ENCODE measurements around the gene PAQR5.
"Not testable (repeated sequence)": the region's sequence is repeated elsewhere in the genome, so short reads cannot be mapped to it uniquely, and the experiment has no call there.

Gene PAQR5

DNA sequence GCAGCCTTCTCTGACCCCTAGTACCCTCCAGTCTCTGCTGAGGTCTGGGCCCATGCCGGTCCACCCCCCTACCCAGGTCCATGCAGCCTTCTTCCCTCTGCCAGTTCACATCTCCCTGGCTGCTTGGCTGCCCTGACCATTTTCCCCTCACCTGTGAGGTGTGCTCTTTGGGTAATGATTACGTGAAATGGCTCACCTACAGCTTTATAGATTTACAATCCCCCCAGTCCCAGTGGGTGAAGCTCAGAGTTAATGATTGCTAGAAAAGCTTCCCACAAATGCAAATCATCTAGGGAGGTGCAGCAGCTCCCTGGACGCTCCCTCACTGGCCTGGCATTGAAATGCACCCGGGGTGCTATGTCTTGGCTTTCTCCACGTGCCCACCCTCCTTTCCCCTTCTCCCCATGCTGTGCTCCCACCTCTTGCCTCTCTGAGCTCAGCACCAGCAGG, 18.7 kb downstream of the PAQR5 start:
- no peak for DNase-seq

DNA sequence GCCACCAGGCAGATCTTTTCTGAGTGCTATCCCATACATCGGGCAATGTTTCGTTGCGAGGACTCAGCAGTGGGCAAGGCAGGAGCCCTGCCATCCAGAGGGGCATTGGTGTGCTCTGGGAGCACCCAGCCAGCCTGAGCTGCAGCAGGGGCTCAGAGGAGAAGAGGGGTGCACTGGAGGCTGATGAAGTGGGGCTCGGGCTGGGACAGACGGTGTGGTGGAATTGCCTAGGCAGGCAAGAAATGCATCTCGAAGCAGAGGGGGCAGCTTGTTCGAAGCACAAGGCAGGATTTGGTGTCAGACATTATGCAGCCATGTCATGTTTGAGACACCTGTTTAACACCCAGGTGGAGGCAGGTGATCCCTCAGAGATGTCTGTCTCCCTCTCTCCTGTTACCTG, 19.3 kb downstream of the PAQR5 start:
- DNase-seq, result no peak

DNA sequence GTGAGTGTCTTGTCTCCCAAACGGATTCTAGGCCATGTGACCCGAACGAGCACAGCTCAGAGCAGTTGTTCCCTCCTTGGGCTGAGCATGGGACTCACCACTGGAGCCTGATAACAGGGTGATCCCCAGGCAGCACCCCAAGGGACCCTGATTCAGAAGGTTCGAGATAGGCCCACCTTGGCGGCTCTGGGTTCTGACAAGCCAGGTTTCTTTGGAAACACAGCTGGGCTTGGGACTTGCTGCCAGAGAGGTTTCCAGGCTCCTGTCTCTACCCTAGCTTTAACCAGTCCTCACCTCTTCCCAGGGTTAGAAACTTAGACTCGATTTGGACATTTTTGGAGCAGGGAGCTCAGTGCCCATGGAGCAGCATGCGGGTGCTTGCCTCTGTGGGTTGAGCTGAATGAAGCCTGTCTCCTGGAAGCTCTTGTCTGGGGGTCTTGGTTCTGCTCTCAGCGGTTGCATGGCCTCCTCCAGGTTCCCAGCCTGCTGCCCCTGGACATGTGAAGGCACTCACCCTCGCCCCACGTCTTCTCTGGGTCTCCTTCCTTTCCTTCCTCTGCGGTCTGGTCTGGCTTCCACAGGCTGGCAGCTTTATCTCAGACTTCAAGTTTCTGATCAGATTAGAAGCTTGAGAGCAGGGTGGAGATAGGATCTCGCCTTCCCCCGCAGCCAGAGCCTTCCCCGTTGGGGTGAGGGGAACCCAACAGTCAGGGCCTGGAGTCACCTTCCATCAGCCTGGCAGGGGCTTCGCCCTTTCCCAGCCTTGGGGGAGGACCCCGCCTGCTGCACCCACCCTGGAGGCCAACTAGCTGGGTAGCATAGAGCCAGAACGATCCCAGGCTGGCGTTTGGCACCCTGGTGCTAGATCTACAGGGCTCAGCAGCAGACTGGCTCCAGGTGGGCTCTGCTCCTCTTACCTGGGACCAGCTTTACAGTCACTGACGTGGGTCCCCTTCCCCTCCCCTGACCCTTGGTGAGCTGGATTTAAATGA, 21.0 kb downstream of the PAQR5 start:
- no peak for DNase-seq

DNA sequence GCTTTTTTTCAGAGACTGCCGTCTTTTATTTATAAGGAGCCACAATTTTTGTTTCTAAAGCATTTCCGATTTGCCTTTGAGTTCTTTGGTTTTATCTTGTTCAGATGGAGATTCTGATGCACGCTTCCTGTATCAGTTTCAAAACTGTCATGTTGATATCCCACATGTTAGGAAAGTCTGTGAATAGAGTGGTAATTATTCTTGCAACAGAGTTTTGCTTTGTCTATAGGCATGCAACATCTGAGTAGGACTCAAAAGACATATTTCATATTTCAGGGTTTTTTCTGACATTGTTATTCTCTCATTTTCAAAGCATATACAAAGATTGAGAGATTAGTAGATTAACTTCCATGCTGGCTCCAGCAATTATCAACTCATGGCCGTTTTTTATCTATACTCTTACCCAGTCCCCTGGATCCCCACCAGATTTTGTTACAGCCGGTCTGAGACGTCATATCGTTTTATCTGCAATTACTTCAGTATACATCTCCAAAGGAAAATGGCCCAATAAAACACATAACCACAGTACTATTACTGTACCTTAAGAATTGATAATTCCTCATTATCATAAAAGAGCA, 22.4 kb downstream of the PAQR5 start:
- DNase-seq, result no peak

DNA sequence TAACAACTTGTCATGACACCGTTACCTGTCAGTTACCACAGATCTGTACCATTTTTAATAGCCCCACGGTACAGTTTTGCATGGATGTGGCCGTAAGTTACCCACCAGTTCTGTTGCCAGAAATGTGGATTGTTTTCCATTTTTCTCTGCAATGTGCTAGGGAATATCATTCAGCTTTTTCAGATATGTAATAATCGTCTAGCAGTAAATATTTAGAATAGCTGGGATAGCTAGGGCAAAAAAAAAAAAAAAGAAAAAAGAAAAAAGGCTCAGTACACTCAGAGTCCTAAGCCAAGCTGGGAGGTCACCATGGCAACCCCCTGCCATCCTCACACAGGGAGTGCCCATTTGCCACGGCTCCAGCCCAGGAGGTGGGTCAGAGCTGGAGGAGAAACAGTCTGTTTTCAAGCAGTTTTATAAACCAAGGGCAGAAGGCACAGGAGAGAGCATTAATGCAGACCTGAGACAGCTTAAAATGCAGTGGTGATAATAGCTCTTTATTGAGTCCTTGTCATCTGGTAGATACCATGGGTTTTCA, 25.2 kb downstream of the PAQR5 start:
- no peak for DNase-seq

DNA sequence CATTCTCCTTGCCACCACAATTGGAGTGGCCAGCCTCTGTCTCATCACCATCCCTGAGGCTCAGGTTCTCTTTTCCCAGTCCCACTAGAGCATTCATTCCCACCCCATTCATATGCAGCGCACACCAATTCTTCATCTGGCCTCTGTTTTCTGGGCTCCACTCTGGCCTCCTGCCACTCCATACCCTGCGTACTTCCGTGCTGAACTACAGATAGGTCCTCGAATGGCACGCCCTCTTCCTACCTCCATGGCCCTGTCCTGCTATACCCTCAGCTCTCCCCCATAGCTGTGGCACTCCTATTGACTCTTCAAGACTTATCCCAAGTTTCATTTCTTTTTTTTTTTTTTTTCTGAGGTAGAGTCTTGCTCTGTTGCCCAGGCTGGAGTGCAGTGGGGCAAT, 25.9 kb downstream of the PAQR5 start:
- DNase-seq, result no peak

DNA sequence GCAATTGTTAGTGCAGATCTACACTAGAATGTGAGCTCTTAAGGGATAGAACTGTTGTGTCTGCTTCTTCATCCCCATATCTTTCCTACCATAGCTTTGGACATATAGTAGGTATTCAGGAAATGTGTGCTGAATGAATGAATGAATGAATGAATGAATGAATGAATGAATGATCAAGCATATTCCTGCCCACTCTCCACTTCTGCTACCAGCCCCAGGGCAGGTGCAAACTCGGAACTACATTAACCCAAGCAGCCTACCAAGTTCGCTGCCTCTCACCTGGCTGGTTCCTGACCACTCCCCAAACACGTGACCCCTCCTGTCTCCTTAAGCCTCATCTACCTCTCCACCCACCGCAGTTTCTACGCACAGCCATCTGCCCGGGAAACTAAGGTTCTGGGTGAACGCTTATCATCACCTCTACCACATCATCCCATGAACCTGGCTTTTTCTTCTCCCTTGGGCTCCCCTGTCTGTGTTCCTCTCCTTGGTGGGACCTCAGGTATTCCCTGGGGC, 26.8 kb downstream of the PAQR5 start:
- DNase-seq, result no peak

DNA sequence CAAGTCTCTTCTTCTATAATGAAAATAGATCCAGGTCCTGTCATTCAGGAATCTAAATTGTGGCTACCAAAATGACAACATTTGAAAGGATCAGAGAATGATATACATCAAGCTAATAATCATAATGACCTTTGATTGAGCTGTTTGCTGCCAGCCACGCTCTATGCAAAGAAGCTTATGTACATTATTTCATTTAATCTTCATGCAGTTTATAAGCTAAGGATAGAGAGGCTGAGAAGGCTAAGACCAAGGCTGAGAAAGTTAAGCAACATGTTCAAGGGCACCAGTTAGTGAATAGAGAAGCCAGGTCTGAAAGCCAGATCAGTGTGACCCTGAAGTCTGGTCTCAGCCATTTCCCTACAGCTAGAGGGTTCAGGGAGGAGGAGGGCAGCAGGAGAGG, 29.4 kb downstream of the PAQR5 start:
- no peak for DNase-seq

DNA sequence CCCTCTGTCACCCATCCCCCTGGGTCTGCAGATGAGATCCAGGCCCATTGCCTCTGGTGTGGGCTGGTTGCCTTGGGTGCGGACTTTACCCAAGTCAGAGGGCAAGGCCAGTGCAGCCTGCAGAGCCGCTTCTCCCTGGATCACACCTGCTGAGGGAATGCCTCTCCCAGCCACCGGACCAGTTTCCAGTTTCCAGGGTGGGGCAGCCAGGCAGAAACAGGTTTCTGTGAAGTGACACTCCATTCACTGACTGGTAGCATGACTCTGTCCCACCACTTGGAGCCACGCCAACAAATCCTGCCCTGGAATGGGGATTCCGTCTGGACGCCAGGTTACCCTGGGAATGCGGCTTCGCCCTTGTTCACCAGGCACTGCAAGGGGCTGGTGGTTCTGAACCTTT, 30.0 kb downstream of the PAQR5 start:
- DNase-seq, result no peak

DNA sequence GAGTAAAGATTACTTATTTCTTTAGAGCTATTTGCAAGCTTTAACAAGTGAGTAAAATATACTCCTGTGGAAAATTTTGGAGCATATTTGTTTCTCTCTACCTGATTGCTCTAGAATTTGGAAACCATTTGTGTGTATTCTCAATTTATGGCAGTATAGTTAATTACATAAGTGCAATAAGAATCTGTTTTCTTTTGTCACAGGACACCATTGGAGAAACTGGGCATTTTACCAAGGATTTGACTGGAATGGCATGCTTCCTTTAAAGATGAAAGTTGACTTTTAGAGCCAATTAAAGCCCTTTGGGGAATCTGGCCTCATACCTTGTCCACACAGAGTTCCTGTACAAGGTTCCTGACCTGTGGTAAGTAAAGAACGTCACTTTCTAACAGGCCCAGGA, 38.4 kb downstream of the PAQR5 start:
- DNase-seq, result no peak

DNA sequence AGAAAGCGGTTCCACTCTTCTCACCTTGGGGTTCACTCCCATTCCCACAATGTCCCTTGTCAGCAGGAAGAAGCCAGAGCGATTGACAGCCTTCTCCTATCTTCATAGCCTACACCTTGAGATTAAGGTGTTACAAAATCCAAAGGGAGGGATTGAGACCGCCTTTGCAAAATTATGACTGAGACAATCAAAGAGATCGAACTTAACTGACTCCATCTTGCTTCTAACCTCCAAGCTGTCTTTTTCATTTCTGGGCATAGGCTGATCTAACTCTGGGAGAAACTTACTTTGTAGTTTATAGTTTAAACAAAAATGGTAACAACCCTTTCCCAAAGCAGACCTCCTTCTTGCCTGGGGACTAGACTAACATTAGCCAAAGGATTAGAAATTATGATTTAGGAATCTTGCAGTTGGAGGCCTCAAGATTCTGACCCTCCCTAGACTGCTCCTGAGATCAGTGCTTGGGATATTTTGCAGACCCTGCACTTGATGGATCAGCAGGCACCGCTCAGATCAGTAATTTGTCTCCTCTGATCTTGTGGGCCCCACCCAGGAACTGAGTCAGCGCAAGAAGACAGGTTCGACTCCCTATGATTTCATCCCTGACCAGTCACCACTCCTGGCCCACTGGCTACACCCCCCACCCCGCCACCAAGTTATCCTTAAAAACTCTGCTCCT, 40.0 kb downstream of the PAQR5 start:
- no peak for DNase-seq

DNA sequence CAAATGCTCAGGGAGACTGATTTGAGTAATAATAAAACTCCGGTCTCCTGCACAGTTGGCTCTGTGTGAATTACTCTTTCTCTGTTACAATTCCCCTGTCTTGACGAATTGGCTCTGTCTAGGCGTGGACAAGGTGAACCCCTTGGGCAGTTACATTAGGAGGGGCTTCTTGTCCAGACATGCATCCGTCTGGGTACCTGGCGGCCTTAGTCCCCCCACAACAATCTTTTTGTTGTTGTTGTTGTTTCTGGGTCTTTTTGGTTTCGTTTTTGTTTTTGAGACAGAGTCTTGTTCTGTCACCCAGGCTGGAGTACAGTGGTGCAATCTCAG, 40.5 kb downstream of the PAQR5 start:
- not testable (repeated sequence) for DNase-seq

DNA sequence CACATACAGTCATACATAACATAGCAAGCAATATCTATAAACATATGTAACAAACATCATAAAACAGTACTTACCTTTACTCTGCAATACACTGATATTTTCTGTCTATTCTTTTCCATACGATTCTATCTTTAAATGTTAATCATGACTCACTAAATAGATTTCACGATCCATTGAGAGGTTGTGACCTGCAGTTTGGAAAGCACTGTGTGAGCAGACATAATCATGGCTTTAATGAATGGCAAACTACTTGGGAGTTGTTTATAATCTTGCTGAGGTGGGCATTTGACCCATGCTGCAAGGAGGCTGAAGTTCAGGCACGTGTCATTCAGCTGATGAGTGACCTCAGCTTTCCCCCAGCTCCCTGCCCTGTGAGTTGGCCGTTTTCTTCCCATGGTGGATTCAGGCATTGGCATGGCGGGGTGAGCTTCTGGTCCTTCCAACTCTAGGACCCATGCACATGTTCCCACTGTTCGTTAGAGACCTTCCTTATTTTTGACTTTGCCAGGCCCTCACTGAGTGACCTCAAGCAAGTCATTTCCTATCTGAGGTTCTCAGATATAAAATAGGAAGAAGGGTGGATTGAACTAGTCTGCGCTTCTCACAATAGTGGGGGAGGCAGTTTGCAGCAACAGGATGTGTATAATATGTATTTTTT, 41.7 kb downstream of the PAQR5 start:
- no peak for DNase-seq

DNA sequence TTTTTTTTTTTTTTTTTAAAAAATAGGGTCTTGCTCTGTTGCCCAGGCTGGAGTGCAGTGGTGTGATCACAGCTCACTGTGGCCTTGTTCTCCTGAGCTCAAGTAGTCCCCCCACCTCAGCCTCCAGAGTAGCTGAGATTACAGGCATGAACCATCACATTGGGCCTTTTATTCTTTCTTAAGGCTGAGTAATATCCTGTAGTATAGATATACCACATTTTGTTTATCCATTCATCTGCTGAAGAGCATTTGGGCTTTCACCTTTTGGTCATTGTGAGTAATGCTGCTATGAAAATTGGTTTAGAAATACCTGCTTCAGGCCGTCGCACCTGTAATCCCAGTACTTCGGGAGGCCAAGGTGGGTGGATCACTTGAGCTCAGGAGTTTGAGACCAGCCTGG, 42.6 kb downstream of the PAQR5 start:
- no peak for DNase-seq

DNA sequence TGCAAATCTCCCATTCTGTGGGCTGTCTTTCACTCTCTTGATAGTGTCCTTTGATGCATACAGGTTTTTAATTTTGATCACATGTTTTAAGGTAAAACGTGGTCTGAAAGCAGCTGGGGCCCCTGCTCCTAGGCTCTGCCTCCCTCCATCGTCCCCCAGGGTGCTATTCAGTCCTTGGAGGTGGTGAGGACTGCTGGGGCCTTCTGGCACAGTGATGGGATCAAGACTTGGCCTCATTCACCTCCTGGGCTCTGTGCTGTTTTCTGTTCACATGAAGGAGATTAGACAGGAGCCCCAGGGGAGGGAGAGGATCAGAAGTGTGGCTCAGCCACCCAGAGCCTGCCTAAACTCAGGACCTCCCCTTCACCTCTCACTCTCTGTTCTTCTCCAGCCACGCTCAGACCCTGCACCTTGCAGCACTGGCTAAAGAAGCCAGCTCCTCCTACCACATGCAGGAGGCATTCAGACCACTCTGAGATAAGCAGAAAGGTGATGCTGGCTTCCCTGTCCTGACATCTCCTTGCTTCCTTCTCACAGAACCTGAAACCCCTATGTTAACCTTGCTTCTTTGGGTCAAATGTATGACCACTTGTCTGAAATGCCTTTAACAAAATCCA, 43.9 kb downstream of the PAQR5 start:
- no peak for DNase-seq

DNA sequence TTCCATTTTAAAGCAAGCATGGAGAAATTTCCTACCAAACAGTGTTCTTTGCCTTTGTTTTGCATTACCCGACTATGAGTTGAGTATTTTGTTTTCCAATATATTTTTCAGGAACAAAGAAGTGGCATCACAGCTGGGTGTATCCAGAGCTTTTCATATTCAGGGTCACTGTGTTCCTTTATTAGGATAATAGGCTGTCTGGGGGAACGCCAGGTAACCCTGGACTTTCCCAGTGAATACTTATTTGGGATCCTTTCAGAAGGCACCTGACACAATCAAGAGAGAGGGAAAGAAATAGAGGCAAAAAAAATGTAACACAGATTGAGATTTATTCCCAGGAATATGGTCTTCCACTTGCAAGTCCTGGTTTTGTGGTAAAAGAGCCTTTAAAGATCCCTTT, 44.4 kb downstream of the PAQR5 start:
- DNase-seq, result no peak

DNA sequence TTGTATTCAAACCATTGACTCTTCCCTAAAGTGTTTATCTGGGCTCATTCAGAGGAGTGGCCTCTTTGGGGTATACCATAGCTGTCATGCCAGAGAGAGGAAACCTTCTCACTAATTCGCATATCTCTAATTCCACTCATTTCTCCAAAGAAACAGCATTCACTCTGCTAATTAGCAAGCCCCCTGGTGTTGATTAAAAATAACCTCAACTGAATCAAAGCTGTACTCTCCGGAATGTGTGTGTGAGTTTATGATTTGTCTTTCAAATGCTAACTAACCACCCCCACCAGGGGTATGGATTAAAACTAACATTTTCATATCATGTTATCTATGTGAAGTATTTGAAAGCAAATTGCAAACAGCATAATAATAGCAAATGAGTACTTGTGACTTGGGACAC, 45.5 kb downstream of the PAQR5 start:
- no peak for DNase-seq

DNA sequence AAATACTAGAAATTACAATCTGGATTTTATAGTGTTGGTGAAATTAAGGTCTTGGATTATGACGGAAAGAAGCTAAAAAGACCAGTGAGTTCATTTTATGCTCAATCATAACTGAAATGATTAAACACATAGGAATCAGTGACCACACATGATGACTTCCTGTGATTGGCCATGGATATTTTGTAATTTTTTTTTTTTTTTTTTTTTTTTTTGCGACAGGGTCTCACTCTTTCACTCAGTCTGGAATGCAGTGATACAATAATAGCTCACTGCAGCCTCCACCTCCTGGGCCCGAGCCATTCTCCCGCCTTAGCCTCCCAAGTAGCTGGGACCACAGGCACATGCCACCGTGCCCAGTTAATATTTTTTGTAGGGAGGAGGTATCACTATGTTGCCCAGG, 47.4 kb downstream of the PAQR5 start:
- DNase-seq, result no peak

DNA sequence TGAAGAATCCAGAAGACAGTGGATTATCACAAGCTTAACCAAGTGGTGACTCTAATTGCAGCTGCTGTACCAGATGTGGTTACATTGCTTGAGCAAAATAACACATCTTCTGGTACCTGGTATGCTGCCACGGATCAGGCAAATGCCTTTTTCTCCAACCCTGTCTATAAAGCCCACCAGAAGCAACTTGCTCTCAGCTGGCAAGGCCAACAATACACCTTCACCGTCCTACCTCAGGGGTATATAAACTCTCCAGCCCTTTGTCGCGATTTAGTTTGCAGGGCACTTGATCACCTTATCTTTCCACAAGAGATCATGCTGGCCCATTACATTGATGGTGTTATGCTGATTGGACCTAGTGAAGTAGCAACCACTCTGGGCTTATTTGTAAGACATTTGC, 52.6 kb downstream of the PAQR5 start:
- DNase-seq, result no peak

DNA sequence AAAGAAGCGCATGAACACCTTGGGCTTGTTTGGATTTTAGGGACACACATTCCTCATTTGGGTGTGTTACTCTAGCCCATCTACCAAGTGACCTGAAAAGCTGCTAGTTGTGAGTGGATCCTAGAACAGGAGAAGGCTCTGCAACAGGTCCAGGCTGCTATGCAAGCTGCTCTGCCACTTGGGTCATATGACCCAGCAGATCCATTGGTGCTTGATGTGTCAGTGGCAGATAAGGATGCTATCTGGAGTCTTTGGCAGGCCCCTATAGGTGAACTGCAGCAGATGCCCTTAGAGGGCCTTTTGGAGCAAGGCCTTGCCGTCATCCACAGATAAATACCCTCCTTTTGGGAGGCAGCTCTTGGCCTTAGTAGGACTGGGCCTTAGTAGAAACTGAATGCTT, 53.2 kb downstream of the PAQR5 start:
- no peak for DNase-seq

DNA sequence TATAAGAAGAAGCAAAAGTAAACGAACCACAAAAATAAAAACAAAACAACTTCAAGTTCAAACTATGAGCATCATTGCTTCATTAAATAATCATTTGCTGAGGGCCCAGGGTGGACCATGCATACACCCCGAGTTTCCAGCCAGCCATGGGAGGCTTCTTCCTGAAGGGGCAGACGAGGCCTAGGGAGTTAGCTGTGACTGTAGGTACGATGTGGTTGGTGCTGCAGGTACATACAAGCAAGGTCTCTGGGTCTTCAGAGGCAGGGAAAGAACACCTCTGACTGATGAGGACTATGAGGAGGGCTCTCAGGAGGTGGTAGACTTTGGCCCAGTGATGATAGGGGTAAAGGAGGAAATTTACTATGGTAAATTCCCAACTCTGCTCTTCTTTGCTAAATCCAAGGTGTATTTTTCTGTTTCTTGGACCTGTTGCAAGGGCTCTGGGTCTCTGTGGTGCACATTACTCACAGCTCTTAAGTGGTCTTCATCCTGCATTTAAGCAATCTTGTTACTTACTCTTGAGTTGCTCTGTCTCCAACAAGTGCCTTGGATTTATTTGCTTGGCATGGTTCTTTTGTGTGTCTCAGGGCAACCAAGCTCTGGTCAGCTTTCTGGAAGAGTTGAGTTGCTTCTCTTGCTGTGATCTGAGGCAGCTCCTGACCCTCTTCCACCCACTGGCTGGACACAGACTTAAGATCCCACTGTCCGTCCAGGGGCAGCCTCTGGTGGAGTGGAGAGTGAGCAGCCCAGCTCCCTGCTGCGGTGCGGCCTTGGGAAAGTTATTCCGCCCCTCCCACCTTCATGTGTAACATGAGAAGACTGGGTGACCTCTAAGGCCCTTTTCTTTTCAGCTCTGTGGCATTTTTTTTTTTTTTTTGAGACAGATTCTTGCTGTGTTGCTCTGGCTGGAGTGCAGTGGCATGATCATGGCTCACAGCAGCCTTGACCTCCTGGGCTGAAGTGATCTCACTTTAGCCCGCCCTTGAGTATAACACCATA, 59.4 kb downstream of the PAQR5 start:
- DNase-seq, result no peak
